ENCODE measurements around the gene OR4D9. TPM values are rescaled to one million over a fixed set of nuclear protein-coding genes. Genes with fewer than 3 reads are reported as not detected.
A peak's percentile ranks its signal among the peaks of the same experiment; 100 is the strongest.

The OR4D9 gene
- total RNA-seq, 6 experiments from 2014 or later = not detected

DNA sequence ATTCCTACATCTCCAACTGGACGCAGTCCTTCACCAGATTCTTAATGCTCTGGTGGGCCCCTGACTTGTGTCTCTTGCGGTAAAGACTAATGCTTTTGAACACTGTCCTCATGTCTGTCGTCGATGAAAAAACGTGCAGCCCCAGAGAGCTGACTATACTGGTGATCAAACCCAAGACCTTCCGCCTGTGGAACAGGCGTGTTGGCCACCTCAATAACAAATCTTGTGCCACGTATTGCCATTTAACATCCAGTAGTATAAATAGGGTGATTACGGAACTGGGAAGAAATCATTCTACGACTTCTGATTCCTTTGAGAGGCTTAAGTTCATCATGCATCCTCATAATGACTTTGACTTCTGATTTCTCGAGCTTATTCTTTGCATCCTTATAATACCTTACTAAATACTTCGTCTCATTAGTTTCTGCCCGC, 45.6 kb downstream of the OR4D9 start:
- intact Hi-C loops (cut with DNase I) = no loop called here
- Histone ChIP-seq H3K4me3 (no peak overlapping the region), H3K9me3 (no peaks in the 10 kb centered on the region), H3K27ac (no peak overlapping the region), H3K4me1 (peaks cover 0 to 4% (median 0%) of the 10 kb centered on the region in 4 donors), H3K27me3 (no peaks in the 10 kb centered on the region), H3K36me3 (no peaks in the 10 kb centered on the region)
- DNase-seq = no peak
- 7% methylated on average over 12 of the region's 13 CpGs for WGBS (ENCODE audit: insufficient coverage, low coverage, low lambda C conversion rate, missing lambda C conversion rate)
- TF ChIP-seq POLR2A (IDR thresholded peaks at IDR 0.05) = no peak
- TF ChIP-seq, protein P1, sequence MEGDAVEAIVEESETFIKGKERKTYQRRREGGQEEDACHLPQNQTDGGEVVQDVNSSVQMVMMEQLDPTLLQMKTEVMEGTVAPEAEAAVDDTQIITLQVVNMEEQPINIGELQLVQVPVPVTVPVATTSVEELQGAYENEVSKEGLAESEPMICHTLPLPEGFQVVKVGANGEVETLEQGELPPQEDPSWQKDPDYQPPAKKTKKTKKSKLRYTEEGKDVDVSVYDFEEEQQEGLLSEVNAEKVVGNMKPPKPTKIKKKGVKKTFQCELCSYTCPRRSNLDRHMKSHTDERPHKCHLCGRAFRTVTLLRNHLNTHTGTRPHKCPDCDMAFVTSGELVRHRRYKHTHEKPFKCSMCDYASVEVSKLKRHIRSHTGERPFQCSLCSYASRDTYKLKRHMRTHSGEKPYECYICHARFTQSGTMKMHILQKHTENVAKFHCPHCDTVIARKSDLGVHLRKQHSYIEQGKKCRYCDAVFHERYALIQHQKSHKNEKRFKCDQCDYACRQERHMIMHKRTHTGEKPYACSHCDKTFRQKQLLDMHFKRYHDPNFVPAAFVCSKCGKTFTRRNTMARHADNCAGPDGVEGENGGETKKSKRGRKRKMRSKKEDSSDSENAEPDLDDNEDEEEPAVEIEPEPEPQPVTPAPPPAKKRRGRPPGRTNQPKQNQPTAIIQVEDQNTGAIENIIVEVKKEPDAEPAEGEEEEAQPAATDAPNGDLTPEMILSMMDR (IDR thresholded peaks at IDR 0.05) = no peak
- no peak for ATAC-seq

DNA sequence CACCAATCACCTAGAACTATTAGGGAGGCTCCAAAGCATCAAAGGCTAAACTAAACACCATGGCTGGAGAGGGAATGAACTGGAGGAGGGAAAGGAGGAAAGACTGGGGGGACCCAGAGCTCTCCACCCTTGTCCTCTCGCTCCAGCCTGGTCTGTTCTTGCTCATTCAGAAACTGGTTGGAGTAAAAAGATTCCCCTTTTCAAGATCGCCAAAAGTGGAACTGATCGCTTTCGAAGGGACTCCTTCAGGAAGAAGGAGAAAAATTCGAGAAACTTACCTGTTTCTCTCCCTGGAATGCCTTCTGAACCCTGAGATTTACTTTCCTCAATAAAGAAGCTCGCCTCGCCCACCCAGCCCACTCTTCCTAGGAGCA, 46.9 kb downstream of the OR4D9 start:
- peaks cover 0 to 4% (median 0%) of the 10 kb centered on the region in 4 donors for H3K4me1 ChIP-seq
- no peaks in the 10 kb centered on the region for H3K27me3 ChIP-seq
- no peak overlapping the region for H3K27ac ChIP-seq
- no peaks in the 10 kb centered on the region for H3K36me3 ChIP-seq
- TF ChIP-seq, protein P1 (IDR thresholded peaks at IDR 0.05) = no peak
- TF ChIP-seq POLR2A (IDR thresholded peaks at IDR 0.05) = no peak
- DNase-seq (no peak), ATAC-seq (no peak)
- intact Hi-C loops (cut with DNase I) = no loop called here
- 60% methylated on average over 6 of the region's 7 CpGs for WGBS (ENCODE audit: insufficient coverage, low coverage, low lambda C conversion rate, missing lambda C conversion rate)
- no peaks in the 10 kb centered on the region for H3K9me3 ChIP-seq
- no peak overlapping the region for H3K4me3 ChIP-seq

DNA sequence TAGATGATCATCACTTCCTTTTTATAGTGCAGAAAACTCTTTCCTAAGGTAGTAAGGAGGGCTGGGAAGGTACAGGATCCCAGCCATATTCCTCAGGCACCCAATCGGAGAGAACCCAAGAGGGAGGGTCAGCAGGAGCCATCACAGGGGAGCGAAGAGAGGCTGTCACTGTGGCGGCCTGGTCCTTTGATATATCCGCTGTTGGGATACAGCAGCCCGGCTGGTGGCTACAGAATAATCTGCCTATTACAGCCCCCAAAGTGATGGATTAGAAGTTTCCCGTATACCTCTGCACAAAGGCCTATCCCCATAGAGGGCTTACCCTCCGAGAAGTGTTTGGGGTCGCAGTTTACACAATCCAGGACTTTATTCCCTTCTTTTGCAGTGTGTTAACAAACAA, 48.5 kb downstream of the OR4D9 start:
- H3K27ac ChIP-seq = no peak overlapping the region
- WGBS (ENCODE audit: insufficient coverage, low coverage, low lambda C conversion rate, missing lambda C conversion rate) = 59% methylated on average over 6 of the region's 8 CpGs
- H3K36me3 ChIP-seq = no peaks in the 10 kb centered on the region
- DNase-seq = no peak
- H3K27me3 ChIP-seq = no peaks in the 10 kb centered on the region
- intact Hi-C loops (cut with DNase I) = no loop called here
- peaks cover 0 to 4% (median 0%) of the 10 kb centered on the region in 4 donors for H3K4me1 ChIP-seq
- no peaks in the 10 kb centered on the region for H3K9me3 ChIP-seq
- H3K4me3 ChIP-seq = peak overlapping the region in 1 of 3 donors; percentile 67
- TF ChIP-seq, protein P1 (IDR thresholded peaks at IDR 0.05) = no peak
- no peak for TF ChIP-seq POLR2A (IDR thresholded peaks at IDR 0.05)
- peak in 2 of 4 donors; percentile 2 to 4 for ATAC-seq

DNA sequence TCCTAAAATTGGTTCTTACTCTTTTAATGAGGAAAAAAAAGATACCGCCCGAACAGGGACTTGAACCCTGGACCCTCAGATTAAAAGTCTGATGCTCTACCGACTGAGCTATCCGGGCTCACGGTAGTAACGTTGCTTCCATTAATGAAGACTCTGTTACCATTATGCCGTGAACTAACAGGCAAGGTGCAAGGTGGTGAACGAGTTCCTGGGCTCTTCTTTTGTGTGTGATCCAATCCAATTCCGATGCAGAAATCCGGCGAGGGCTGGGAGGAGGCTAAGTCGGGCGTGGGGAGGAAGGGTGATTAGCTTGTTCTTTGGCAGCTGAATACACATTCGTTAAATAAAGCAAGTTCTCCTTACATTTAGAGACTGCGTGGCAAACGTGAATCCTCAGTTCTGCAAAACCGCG, 49.0 kb downstream of the OR4D9 start:
- H3K27me3 ChIP-seq = no peaks in the 10 kb centered on the region
- TF ChIP-seq POLR2A (IDR thresholded peaks at IDR 0.05) = no peak
- TF ChIP-seq, protein P1 (IDR thresholded peaks at IDR 0.05) = no peak
- no peaks in the 10 kb centered on the region for H3K9me3 ChIP-seq
- peak; percentile 68 to 78 (median 72) for ATAC-seq
- H3K4me1 ChIP-seq = peaks cover 0 to 4% (median 0%) of the 10 kb centered on the region in 4 donors
- intact Hi-C loops (cut with DNase I) = no loop called here
- no peaks in the 10 kb centered on the region for H3K36me3 ChIP-seq
- peak overlapping the region; percentile 67 to 77 (median 75) for H3K4me3 ChIP-seq
- peak overlapping the region; percentile 42 to 55 (median 53) for H3K27ac ChIP-seq
- no peak for DNase-seq
- under 1% methylated on average over 15 of the region's 18 CpGs for WGBS (ENCODE audit: insufficient coverage, low coverage, low lambda C conversion rate, missing lambda C conversion rate)

Data from right lobe of liver (tissue), 6 donors.